ENCODE results near the gene MLLT3.

- TF ChIP-seq CTCF (IDR thresholded peaks at IDR 0.05) (no peak), POLR2A (IDR thresholded peaks at IDR 0.05) (no peak)
These were observed 246.3 kb downstream of the MLLT3 start for GRCh38 chr9:20376042-20376441.

Measured in uterus (tissue), 2 donors.